ENCODE data around the gene UPK1B. TPM values are rescaled to one million over a fixed set of nuclear protein-coding genes. Genes with fewer than 3 reads are reported as not detected.
"Not testable (repeated sequence)": the region's sequence is repeated elsewhere in the genome, so short reads cannot be mapped to it uniquely, and the experiment has no call there.

The UPK1B gene
- total and polyA plus RNA-seq, 5 experiments from 2014 or later, result not detected

DNA sequence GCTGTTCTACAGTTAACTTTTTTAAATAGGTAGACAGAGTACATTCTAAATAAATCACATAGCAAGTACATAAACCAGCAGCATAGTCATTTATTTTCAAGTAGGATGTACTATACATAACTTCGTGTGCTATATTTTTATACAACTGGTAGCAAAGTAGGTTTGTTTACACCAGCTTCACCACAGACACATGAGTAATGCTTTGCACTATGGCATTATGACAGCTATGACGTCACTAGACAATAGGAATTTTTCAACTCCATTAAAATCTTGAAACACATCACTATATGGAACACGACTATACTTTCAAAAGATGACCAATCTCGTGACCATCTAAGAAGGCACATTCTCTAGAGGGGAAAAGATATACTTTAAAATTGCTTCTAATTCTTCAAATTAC is 23.9 kb upstream of the UPK1B start:
- H3K27ac Mint-ChIP-seq, result no peak overlapping the region
- H3K4me3 Mint-ChIP-seq, result no peak overlapping the region
- DNase-seq (no peak), ATAC-seq (no peak)
- peaks cover 7 to 18% (median 14%) of the 10 kb centered on the region in 9 donors for H3K9me3 Mint-ChIP-seq
- peaks cover 0 to 12% (median 0%) of the 10 kb centered on the region in 3 donors for H3K36me3 Mint-ChIP-seq
- H3K4me1 Mint-ChIP-seq, result no peaks in the 10 kb centered on the region
- H3K27me3 Mint-ChIP-seq, result peaks cover 0 to 9% (median under 1%) of the 10 kb centered on the region in 5 donors
- POLR2A ChIA-PET, result no interaction called here

DNA sequence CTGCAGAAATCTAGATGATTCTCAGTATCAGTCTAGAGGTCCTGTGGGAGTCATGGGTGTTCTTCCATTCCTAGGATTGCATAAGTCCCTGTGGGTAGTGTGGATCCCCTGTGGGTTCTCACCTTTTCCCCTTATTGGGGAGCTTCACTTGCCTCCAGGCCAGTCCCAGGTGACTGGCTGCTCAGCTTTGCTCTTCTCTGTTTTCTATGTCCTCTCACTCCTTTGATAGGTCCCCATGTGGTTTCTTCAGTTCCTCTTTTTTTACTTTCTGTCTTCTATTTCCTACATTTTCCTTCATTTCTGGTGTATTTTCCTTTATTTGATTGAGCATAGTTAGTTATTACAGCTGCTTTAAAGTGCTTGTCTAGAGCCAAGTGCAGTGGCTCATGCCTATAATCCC is 16.5 kb upstream of the UPK1B start:
- no peaks in the 10 kb centered on the region for H3K4me1 Mint-ChIP-seq
- H3K27ac Mint-ChIP-seq, result no peak overlapping the region
- no peak overlapping the region for H3K4me3 Mint-ChIP-seq
- POLR2A ChIA-PET, result no interaction called here
- DNase-seq, result no peak
- peaks cover 15 to 49% (median 26%) of the 10 kb centered on the region in 9 donors for H3K9me3 Mint-ChIP-seq
- H3K27me3 Mint-ChIP-seq, result peaks cover 1 to 22% (median 9%) of the 10 kb centered on the region in 5 donors
- H3K36me3 Mint-ChIP-seq, result peaks cover 3 to 26% (median 3%) of the 10 kb centered on the region in 3 donors
- ATAC-seq, result no peak

DNA sequence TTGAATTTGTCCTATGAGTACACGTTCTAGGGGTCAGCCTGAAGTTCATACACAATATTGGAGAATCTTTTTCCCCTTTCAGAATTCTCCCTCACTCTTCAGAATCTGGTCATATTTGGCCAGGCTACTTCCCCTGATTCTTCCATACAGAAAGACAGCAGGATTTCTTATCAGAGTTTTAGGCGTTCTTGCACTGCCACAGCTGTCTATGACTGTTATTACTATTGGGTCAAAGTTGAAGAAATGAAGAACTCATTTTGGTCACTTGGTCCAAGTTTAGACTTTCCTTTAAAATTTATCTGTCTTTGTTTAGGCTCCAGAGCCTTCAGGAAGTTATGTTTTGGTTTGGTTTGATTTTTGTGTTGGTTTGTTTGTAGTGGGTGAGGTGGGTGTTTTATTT is 15.4 kb upstream of the UPK1B start:
- Mint-ChIP-seq H3K9me3 (peaks cover 15 to 46% (median 26%) of the 10 kb centered on the region in 9 donors), H3K4me1 (no peaks in the 10 kb centered on the region), H3K36me3 (peaks cover 3 to 26% (median 3%) of the 10 kb centered on the region in 3 donors), H3K27ac (no peak overlapping the region), H3K27me3 (peaks cover 10 to 24% (median 16%) of the 10 kb centered on the region in 5 donors), H3K4me3 (no peak overlapping the region)
- DNase-seq (no peak), ATAC-seq (no peak)
- POLR2A ChIA-PET, result no interaction called here

DNA sequence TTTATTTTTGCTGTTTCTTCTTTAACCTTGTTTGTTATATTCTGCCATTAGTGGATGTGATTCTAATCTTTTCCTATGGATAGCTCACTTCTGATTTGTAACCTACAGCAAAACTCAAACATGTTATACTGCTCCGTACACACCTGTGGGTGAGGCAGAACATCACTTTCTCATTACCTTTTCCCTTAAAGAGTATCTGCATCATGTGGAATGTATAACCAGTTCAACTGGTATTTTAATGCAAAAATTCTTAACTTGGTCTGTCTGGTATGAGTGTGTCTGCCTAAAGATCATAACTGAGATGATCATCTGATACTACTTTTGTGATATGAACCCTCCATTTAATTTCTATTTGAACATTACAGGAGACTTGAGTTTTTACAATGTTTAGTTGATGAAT is 13.0 kb upstream of the UPK1B start:
- Mint-ChIP-seq H3K4me3 (no peak overlapping the region), H3K27ac (no peak overlapping the region), H3K27me3 (peaks cover 13 to 20% (median 15%) of the 10 kb centered on the region in 5 donors), H3K36me3 (peaks cover 3 to 21% (median 5%) of the 10 kb centered on the region in 3 donors), H3K4me1 (no peaks in the 10 kb centered on the region), H3K9me3 (peaks cover 5 to 24% (median 12%) of the 10 kb centered on the region in 9 donors)
- ATAC-seq (no peak), DNase-seq (no peak)
- POLR2A ChIA-PET, result no interaction called here

DNA sequence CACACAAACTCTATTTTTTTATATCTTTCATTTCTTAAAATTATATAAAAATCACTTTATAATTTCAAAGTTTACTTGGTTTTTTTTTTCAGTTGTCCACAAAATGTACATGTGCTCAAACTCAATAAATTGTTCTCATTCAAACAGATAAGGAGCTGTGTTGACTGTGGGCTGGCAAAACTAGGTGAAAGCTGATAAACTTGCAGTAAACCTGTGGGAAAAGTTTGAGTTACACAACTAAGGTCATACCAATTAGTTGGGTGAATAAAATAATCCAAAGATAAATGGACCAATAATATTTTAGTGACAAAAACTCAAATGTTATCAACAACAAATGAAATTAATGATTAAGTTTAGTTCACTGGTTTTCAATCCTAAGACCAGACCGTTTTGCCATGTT is 12.6 kb upstream of the UPK1B start:
- DNase-seq, result no peak
- no peak for ATAC-seq
- Mint-ChIP-seq H3K27me3 (peaks cover 11 to 24% (median 15%) of the 10 kb centered on the region in 5 donors), H3K4me1 (no peaks in the 10 kb centered on the region), H3K36me3 (peaks cover 3 to 21% (median 5%) of the 10 kb centered on the region in 3 donors), H3K9me3 (peaks cover 4 to 23% (median 10%) of the 10 kb centered on the region in 9 donors), H3K4me3 (no peak overlapping the region), H3K27ac (no peak overlapping the region)
- POLR2A ChIA-PET, result no interaction called here

DNA sequence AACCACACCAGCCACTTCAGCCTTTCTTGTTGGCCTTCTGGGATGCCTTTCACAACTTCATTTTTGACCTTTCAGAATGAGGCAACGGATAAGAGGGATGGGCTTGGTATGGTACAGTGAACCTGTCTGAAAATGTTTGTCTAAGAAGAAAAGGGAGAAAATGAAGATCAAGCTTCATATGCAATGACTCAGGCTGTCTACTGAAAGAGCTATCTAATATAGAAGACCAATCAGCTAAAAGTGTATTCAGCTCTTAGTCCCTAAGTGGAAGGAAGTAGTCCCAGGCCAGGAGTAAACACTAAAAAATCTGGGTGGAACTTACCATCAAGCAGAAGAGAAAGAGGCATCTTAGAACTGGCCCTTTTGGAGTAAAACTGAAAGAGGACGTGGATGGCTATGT is 12.2 kb upstream of the UPK1B start:
- no peak overlapping the region for H3K27ac Mint-ChIP-seq
- ATAC-seq (no peak), DNase-seq (no peak)
- no peaks in the 10 kb centered on the region for H3K4me1 Mint-ChIP-seq
- H3K36me3 Mint-ChIP-seq, result peaks cover 3 to 21% (median 5%) of the 10 kb centered on the region in 3 donors
- POLR2A ChIA-PET, result no interaction called here
- H3K27me3 Mint-ChIP-seq, result peaks cover 11 to 24% (median 15%) of the 10 kb centered on the region in 5 donors
- H3K4me3 Mint-ChIP-seq, result no peak overlapping the region
- peaks cover 4 to 23% (median 10%) of the 10 kb centered on the region in 9 donors for H3K9me3 Mint-ChIP-seq

DNA sequence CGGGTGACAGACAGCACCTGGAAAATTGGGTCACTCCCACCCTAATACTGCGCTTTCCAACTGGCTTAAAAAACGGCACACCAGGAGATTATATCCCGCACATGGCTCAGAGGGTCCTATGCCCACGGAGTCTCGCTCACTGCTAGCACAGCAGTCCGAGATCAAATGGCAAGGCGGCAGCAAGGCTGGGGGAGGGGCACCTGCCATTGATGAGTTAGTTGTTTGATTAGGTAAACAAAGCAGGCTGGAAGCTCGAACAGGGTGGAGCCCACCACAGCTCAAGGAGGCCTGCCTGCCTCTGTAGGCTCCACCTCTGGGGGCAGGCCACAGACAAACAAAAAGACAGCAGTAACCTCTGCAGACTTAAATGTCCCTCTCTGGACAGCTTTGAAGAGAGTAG is 8.7 kb upstream of the UPK1B start:
- Mint-ChIP-seq H3K9me3 (peaks cover 0 to 13% (median 4%) of the 10 kb centered on the region in 9 donors), H3K36me3 (peaks cover 0 to 10% (median 2%) of the 10 kb centered on the region in 3 donors), H3K27me3 (peaks cover 10 to 23% (median 14%) of the 10 kb centered on the region in 5 donors)
- H3K4me3 Mint-ChIP-seq, ATAC-seq, H3K4me1 Mint-ChIP-seq, H3K27ac Mint-ChIP-seq, DNase-seq, POLR2A ChIA-PET: not testable (repeated sequence)

DNA sequence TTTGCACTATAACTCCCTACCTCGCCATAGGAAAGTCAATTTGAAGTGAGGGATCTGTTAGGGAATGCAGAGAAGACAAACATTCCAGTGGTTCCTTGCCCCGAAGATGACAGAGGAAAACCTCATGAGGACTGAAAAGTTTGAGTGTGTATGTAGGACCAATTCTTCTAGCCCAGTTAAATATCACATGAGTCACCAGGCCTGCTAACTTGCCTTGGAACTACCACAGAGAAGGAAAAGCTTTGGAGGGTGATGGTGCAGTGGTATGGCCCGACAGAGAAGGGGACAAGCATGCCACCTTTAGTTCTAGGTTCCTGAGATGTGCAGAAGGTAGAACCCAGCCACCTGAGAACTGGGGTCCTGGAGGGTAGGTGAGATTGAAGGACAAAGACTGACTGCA is 2.6 kb upstream of the UPK1B start:
- Mint-ChIP-seq H3K27me3 (peaks cover 0 to 11% (median 4%) of the 10 kb centered on the region in 5 donors), H3K9me3 (peaks cover 0 to 4% (median 0%) of the 10 kb centered on the region in 9 donors), H3K4me3 (no peak overlapping the region), H3K4me1 (no peaks in the 10 kb centered on the region), H3K36me3 (no peaks in the 10 kb centered on the region), H3K27ac (no peak overlapping the region)
- ATAC-seq (no peak), DNase-seq (no peak)
- POLR2A ChIA-PET, result no interaction called here

DNA sequence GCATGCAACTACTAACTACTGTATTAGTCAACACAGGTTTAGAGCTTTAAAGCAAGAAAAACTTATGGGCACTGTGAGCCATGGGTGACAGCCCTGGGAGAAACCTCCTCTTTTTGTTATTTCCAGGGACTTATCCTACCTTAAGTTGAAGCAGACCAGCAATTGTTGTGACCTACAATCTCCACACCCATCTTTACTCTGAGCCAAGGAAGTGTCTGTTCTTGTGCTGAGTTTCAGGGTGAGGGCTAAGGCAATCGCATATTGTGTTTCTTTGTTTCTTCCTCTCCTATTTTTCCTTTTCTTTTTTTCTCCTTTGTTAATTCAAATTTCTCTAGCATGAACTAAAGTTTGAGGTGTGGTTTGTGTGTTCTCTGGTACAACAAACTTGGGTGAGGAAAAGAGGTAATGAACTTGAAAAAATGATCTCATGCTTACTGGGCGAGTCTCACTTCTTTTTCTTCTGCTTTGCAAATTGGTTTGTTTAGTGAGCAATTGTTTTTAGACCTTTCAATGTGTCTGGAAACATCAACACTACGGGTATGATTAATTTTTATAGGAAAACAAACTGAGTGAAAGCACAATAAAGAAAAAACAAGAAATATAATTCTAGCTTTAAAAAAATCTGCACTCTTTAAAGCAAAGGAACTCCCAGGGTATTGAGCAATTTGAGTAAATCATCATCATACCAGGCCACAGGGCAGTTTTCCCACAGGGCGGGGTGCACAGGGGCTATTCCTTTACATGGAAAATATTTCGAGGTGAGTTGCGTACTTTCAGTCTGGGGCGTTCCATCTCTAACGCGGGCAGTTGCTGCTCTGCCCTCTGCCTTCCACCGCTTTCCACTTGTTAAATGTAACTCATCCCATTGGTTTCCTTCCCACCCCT is 2.7 kb downstream of the UPK1B start:
- no peaks in the 10 kb centered on the region for H3K4me1 Mint-ChIP-seq
- DNase-seq (no peak), ATAC-seq (no peak)
- H3K9me3 Mint-ChIP-seq, result peaks cover 0 to 2% (median 0%) of the 10 kb centered on the region in 9 donors
- POLR2A ChIA-PET, result no interaction called here
- no peak overlapping the region for H3K4me3 Mint-ChIP-seq
- H3K27me3 Mint-ChIP-seq, result peaks cover 0 to 24% (median 9%) of the 10 kb centered on the region in 5 donors
- no peak overlapping the region for H3K27ac Mint-ChIP-seq
- no peaks in the 10 kb centered on the region for H3K36me3 Mint-ChIP-seq

DNA sequence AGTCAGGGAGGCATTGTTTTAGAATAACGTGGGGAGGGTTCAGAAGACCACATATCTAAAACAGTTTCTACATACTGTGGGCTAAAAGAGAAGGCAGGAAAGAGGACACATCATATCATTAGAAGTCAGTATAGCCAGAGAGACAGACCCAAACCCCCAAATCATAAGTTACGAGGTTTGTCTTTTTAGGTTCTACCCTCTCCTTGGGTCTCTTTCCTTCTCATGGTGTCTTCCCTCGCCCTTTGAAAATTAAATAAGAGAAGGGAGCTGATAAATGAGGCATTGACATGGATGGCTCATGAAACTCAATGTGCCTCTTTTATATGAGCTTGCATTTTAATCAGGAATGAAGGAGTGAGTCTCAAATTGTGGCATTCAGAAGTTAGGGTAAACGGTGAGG is 3.4 kb downstream of the UPK1B start:
- ATAC-seq, result no peak
- no peak overlapping the region for H3K4me3 Mint-ChIP-seq
- H3K27ac Mint-ChIP-seq, result no peak overlapping the region
- H3K27me3 Mint-ChIP-seq, result peaks cover 0 to 24% (median 9%) of the 10 kb centered on the region in 5 donors
- DNase-seq, result no peak
- H3K4me1 Mint-ChIP-seq, result no peaks in the 10 kb centered on the region
- POLR2A ChIA-PET, result no interaction called here
- H3K36me3 Mint-ChIP-seq, result no peaks in the 10 kb centered on the region
- H3K9me3 Mint-ChIP-seq, result peaks cover 0 to 2% (median 0%) of the 10 kb centered on the region in 9 donors

DNA sequence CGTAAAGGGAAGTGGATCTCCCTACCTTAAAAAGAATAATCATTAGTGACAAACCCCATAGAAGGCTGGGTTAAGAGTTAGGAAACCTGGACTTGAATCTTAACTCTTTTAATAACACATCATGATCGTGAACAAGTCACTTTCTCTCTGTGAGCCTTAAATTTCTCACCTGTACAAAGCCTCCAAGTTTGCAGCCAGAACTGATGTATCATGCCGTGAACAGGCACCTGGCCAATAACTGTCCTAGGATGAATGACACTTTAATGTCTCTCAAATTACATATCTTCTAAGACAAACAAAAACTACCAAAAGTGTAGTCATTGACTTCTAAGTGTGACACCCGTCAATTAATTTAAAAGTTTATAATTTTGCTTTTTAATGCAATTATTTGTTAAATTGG is 3.9 kb downstream of the UPK1B start:
- ATAC-seq, result no peak
- Mint-ChIP-seq H3K4me1 (no peaks in the 10 kb centered on the region), H3K9me3 (peaks cover 0 to 2% (median 0%) of the 10 kb centered on the region in 9 donors), H3K27ac (no peak overlapping the region), H3K27me3 (peaks cover 0 to 24% (median 9%) of the 10 kb centered on the region in 5 donors), H3K36me3 (no peaks in the 10 kb centered on the region), H3K4me3 (no peak overlapping the region)
- POLR2A ChIA-PET, result no interaction called here
- DNase-seq, result no peak

DNA sequence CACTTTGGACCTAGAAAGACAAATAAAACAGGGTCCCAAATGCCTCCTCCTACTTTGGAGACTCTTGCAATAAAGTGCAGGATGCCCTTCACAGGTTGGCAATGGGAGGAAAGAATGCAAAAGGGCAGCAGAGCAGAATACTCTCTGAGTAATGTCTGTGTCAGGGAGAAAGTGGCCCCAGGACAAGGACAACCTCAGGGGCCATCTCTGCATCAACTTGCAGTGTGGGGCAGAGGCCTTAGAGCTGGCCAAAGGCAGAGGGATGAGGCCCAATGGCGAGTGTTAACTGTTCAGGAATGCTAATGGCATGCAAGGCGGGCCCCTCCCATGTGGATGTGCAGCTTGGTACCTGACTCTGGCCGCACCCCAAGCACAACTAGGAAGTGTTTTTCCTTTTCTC is 8.4 kb downstream of the UPK1B start:
- H3K9me3 Mint-ChIP-seq, result peaks cover 0 to 2% (median 0%) of the 10 kb centered on the region in 9 donors
- H3K4me3 Mint-ChIP-seq, result no peak overlapping the region
- POLR2A ChIA-PET, result no interaction called here
- no peak for DNase-seq
- ATAC-seq, result no peak
- H3K36me3 Mint-ChIP-seq, result no peaks in the 10 kb centered on the region
- H3K27ac Mint-ChIP-seq, result no peak overlapping the region
- H3K4me1 Mint-ChIP-seq, result no peaks in the 10 kb centered on the region
- peaks cover 0 to 12% (median 8%) of the 10 kb centered on the region in 5 donors for H3K27me3 Mint-ChIP-seq

DNA sequence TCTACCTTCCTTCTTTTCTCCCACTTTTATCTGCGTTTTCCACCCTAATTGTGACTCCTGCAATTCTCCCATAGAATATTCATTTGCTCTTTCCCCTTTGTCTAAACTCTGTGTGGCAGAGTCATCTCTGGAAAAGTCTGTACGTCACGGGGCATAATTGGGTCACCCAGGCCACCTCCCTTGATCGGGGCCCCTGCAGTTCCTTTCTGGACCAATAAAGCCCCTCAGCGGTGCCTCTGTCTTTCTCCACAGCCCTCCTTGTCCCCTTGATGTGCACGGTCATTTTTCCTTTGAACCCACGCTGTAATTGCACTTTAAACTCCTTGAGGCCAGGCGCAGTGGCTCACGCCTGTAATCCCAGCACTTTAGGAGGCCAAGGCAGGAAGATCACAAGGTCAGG is 10.7 kb downstream of the UPK1B start:
- ATAC-seq (no peak), DNase-seq (no peak)
- Mint-ChIP-seq H3K36me3 (no peaks in the 10 kb centered on the region), H3K4me1 (no peaks in the 10 kb centered on the region), H3K27ac (no peak overlapping the region), H3K27me3 (peaks cover 0 to 6% (median 1%) of the 10 kb centered on the region in 5 donors), H3K4me3 (no peak overlapping the region), H3K9me3 (no peaks in the 10 kb centered on the region)
- POLR2A ChIA-PET, result no interaction called here

Data from naive thymus-derived CD8-positive, alpha-beta T cell (primary cell).